Activated CD4-positive, alpha-beta T cell treated with anti-CD3 and anti-CD28 coated beads, Interleukin-10, Interleukin-2, amounts not matched to agents 100 ng/mL and 50 ng/mL, durations not matched to agents 16 hours and 8 hours (primary cell): Measurements from ENCODE around the gene CCDC121.
"Not testable (repeated sequence)": the region's sequence is repeated elsewhere in the genome, so short reads cannot be mapped to it uniquely, and the experiment has no call there.

Experiments
- DNase-seq: peaks from one replicate; pipeline ENCODE4 v3.0.0-alpha.2; 2020

The CCDC121 gene

GRCh38 chr2:27634291-27634690 lies 5.5 kb upstream of the CCDC121 start:
- no peak for DNase-seq

- DNase-seq, result not testable (repeated sequence)
Observed at GRCh38 chr2:27630257-27630656, 1.4 kb upstream of the CCDC121 start.

GRCh38 chr2:27627963-27628766 lies 647 bp downstream of the CCDC121 start:
- DNase-seq, result peak; percentile 33

GRCh38 chr2:27626921-27627320 lies 1.9 kb downstream of the CCDC121 start:
- DNase-seq, result not testable (repeated sequence)

GRCh38 chr2:27626323-27626722 lies 2.5 kb downstream of the CCDC121 start:
- not testable (repeated sequence) for DNase-seq

- DNase-seq, result no peak
Observed at GRCh38 chr2:27624943-27625342, 3.9 kb downstream of the CCDC121 start.

- DNase-seq, result no peak
Observed at GRCh38 chr2:27622921-27623384, 5.9 kb downstream of the CCDC121 start.

GRCh38 chr2:27621524-27621923 lies 7.3 kb downstream of the CCDC121 start:
- DNase-seq, result no peak

GRCh38 chr2:27615316-27615715 lies 13.5 kb downstream of the CCDC121 start:
- DNase-seq, result no peak

GRCh38 chr2:27613985-27614384 lies 14.8 kb downstream of the CCDC121 start:
- no peak for DNase-seq

GRCh38 chr2:27606611-27607010 lies 22.2 kb downstream of the CCDC121 start:
- no peak for DNase-seq

GRCh38 chr2:27596627-27597026 lies 32.2 kb downstream of the CCDC121 start:
- no peak for DNase-seq

- not testable (repeated sequence) for DNase-seq
Observed at GRCh38 chr2:27595412-27595811, 33.4 kb downstream of the CCDC121 start.

GRCh38 chr2:27594020-27594703 lies 34.6 kb downstream of the CCDC121 start:
- DNase-seq, result not testable (repeated sequence)

- no peak for DNase-seq
Observed at GRCh38 chr2:27593240-27593639, 35.6 kb downstream of the CCDC121 start.

- peak; percentile 36 for DNase-seq
Observed at GRCh38 chr2:27591745-27592144, 37.1 kb downstream of the CCDC121 start.

- no peak for DNase-seq
Observed at GRCh38 chr2:27588308-27588707, 40.5 kb downstream of the CCDC121 start.

- DNase-seq, result peak; percentile 28
Observed at GRCh38 chr2:27587025-27587424, 41.8 kb downstream of the CCDC121 start.

- DNase-seq, result no peak
Observed at GRCh38 chr2:27584597-27584996, 44.2 kb downstream of the CCDC121 start.

- DNase-seq, result no peak
Observed at GRCh38 chr2:27583390-27583915, 45.4 kb downstream of the CCDC121 start.

- peak; percentile 94 for DNase-seq
Observed at GRCh38 chr2:27582695-27583389, 46.0 kb downstream of the CCDC121 start, which contains the start of gene ZNF512. Gene ZNF512, plus strand, starts transcription at chr2:27583042. Its CDS starts 71 bp downstream, at chr2:27583113.

- no peak for DNase-seq
Observed at GRCh38 chr2:27582129-27582694, 46.6 kb downstream of the CCDC121 start.
